ENCODE measurements around the gene SVIL.

- no peak for TF ChIP-seq POLR2AphosphoS5 (IDR thresholded peaks at IDR 0.05; ENCODE audit: borderline replicate concordance, low read depth, low read length)
- no peak for TF ChIP-seq EZH2 (IDR thresholded peaks at IDR 0.05)
- TF ChIP-seq FOXP2 (optimal IDR thresholded peaks at IDR 0.05; ENCODE audit: control extremely low read depth, extremely low read length, insufficient read depth): no peak
Measured at GRCh38 chr10:29435809-29436501, 198.8 kb downstream of the SVIL start.
